HCT116 (cell line): Measurements from ENCODE around the gene HOXB8. TPM values are rescaled to one million over a fixed set of nuclear protein-coding genes. Genes with fewer than 3 reads are reported as not detected.

ENCODE experiments used
- ATAC-seq: fragments of 200-7000 bp; cut with Tn5 transposase; 2 replicates; pipeline ENCODE4 v1.9.1; 2020; ENCODE audit warnings: mild to moderate bottlenecking, moderate library complexity
- BruUV-seq: library from RNA; stranded (reverse); fragments of 400-500 nt; replicated peaks from 2 replicates; lab custom pipeline; 2021; lab: Mats Ljungman, UMichigan
- CTCF ChIA-PET: fragments of 300-600 bp; sonication (Branson Sonifier 250); formaldehyde crosslinking; loops from one replicate; lab custom pipeline; 2021; ENCODE audit warnings: antibody characterized with exemption; lab: Charles Lee
- POLR2A ChIA-PET: fragments of 300-600, 350-600 bp; sonication (Branson Sonifier 250); formaldehyde crosslinking; loops from one replicate; lab custom pipeline; 2021; ENCODE audit warnings: antibody characterized with exemption; lab: Charles Lee
- RAD21 ChIA-PET, 2 experiments: fragments of 300-600 bp; sonication (Branson Sonifier 250); formaldehyde crosslinking; loops; one replicate each; lab custom pipeline; 2023; ENCODE audit warnings: low total read pairs in 2 of 2; ENCODE audit not compliant: uncharacterized antibody in 2 of 2, unreplicated experiment in 2 of 2, low non-redundant PET in 1 of 2; lab: Charles Lee
- DNase-seq: peaks from one replicate; pipeline ENCODE4 v3.0.0-alpha.2; 2010; ENCODE audit warnings: low read depth, low spot score
- H2AFZ ChIP-seq: fragments of 200-600 bp; shearing (Covaris generic), sonication (generic); 2 replicates; pipeline ENCODE4 v1.6.1; 2017; ENCODE audit warnings: low read depth, mixed run types, mixed read lengths, antibody characterized with exemption, low read length; ENCODE audit not compliant: poor library complexity, severe bottlenecking
- H3K27ac ChIP-seq: 2 replicates; pipeline ENCODE4 v1.5.1; 2012; ENCODE audit warnings: low read depth, low read length
- H3K27me3 ChIP-seq: fragments of 200-600 bp; sonication (generic); 2 replicates; pipeline ENCODE4 v1.6.1; 2016; ENCODE audit warnings: mixed run types, low read length, mixed read lengths; ENCODE audit not compliant: insufficient read depth
- H3K36me3 ChIP-seq, 2 experiments: fragments of 200-500 bp in 1 of 2; fragments of 200-600 bp in 1 of 2; sonication (Bioruptor generic) in 1 of 2; sonication (generic) in 1 of 2; 2 replicates each; pipeline versions ENCODE4 v1.5.1 to v1.6.1; 2014 to 2016; ENCODE audit warnings: low read length in 2 of 2, inconsistent platforms in 1 of 2, mixed read lengths in 1 of 2, mixed run types in 1 of 2; ENCODE audit not compliant: insufficient read depth in 2 of 2, control insufficient read depth in 1 of 2
- H3K4me1 ChIP-seq, 2 experiments: fragments of 200-600 bp in 1 of 2; sonication (generic) in 1 of 2; 2 replicates each; pipeline versions ENCODE4 v1.5.1 to v1.6.1; 2012 to 2017; ENCODE audit warnings: low read length in 2 of 2, inconsistent platforms in 1 of 2, mild to moderate bottlenecking in 1 of 2, mixed read lengths in 1 of 2, mixed run types in 1 of 2, moderate library complexity in 1 of 2; ENCODE audit not compliant: insufficient read depth in 2 of 2, control insufficient read depth in 1 of 2
- H3K4me2 ChIP-seq: fragments of 200-600 bp; sonication (generic); 2 replicates; pipeline ENCODE4 v1.6.1; 2017; ENCODE audit warnings: mixed run types, low read length, mixed read lengths
- H3K4me3 ChIP-seq, 2 experiments: fragments of 200-600 bp in 1 of 2; sonication (generic) in 1 of 2; replicated peaks in 1 of 2; 2 replicates each; pipeline ENCODE4 v1.5.1; 2011 to 2016; ENCODE audit warnings: low read length in 2 of 2, control low read depth in 1 of 2, low read depth in 1 of 2, mild to moderate bottlenecking in 1 of 2, mixed read lengths in 1 of 2, mixed run types in 1 of 2
- H3K79me2 ChIP-seq: fragments of 200-600 bp; sonication (generic); 2 replicates; pipeline ENCODE4 v1.6.1; 2017; ENCODE audit warnings: mild to moderate bottlenecking, mixed run types, low read length, moderate library complexity, mixed read lengths; ENCODE audit not compliant: insufficient read depth
- H3K9ac ChIP-seq: fragments of 200-600 bp; sonication (generic); 2 replicates; pipeline ENCODE4 v1.6.1; 2016; ENCODE audit warnings: low read length, mixed read lengths
- H3K9me2 ChIP-seq: fragments of 200-600 bp; sonication (generic), shearing (Covaris generic); 2 replicates; pipeline ENCODE4 v1.6.1; 2017; ENCODE audit warnings: mixed run types, mild to moderate bottlenecking, moderate library complexity; ENCODE audit not compliant: insufficient read depth
- H3K9me3 ChIP-seq, 2 experiments: fragments of 200-500 bp in 1 of 2; fragments of 200-600 bp in 1 of 2; sonication (Bioruptor generic) in 1 of 2; sonication (generic) in 1 of 2; 2 replicates each; pipeline ENCODE4 v1.6.1; 2014 to 2017; ENCODE audit warnings: low read length in 2 of 2, mixed read lengths in 2 of 2, inconsistent platforms in 1 of 2, low read depth in 1 of 2, mild to moderate bottlenecking in 1 of 2, mixed run types in 1 of 2, moderate library complexity in 1 of 2; ENCODE audit not compliant: control insufficient read depth in 1 of 2, insufficient read depth in 1 of 2
- H4K20me1 ChIP-seq: fragments of 200-600 bp; sonication (generic), shearing (Covaris generic); 2 replicates; pipeline ENCODE4 v1.6.1; 2017; ENCODE audit warnings: mixed run types, mild to moderate bottlenecking, moderate library complexity; ENCODE audit not compliant: insufficient read depth
- ATF3 ChIP-seq: IDR thresholded peaks from 2 replicates; pipeline ENCODE4 v1.6.1; 2012
- CEBPB ChIP-seq: IDR thresholded peaks from 2 replicates; pipeline ENCODE4 v1.6.1; 2012; ENCODE audit warnings: low read depth
- ELF1 ChIP-seq: IDR thresholded peaks from 2 replicates; pipeline ENCODE4 v1.6.1; 2012; ENCODE audit warnings: low read depth, borderline replicate concordance
- EZH2 ChIP-seq: fragments of 200-600 bp; sonication (generic); IDR thresholded peaks from 2 replicates; pipeline ENCODE4 v1.6.1; 2017; ENCODE audit warnings: antibody characterized with exemption, mixed run types
- FOSL1 ChIP-seq: IDR thresholded peaks from 2 replicates; pipeline ENCODE4 v1.6.1; 2012; ENCODE audit warnings: low read depth
- MAX ChIP-seq: IDR thresholded peaks from 2 replicates; pipeline ENCODE4 v1.6.1; 2012
- RAD21 ChIP-seq: IDR thresholded peaks from 2 replicates; pipeline ENCODE4 v1.6.1; 2012; ENCODE audit warnings: low read depth, mild to moderate bottlenecking
- REST ChIP-seq: IDR thresholded peaks from 2 replicates; pipeline ENCODE4 v1.6.1; 2012; ENCODE audit warnings: low read depth
- SRF ChIP-seq: IDR thresholded peaks from 2 replicates; pipeline ENCODE4 v1.6.1; 2012; ENCODE audit warnings: low read depth
- YY1 ChIP-seq: IDR thresholded peaks from 2 replicates; pipeline ENCODE4 v1.6.1; 2011; ENCODE audit warnings: low read length, low read depth, moderate library complexity, mild to moderate bottlenecking; ENCODE audit not compliant: insufficient replicate concordance; ENCODE audit errors: extremely low read depth
- ZBTB33 ChIP-seq: IDR thresholded peaks from 2 replicates; pipeline ENCODE4 v1.6.1; 2011; ENCODE audit warnings: mild to moderate bottlenecking, low read length, moderate library complexity; ENCODE audit not compliant: insufficient replicate concordance; ENCODE audit errors: extremely low read depth
- ZFX ChIP-seq: fragments of 450-650 bp; IDR thresholded peaks from 2 replicates; pipeline ENCODE4 v1.6.1; 2017
- ZNF274 ChIP-seq: fragments of 200-500 bp; sonication (Bioruptor generic); IDR thresholded peaks from 2 replicates; pipeline ENCODE4 v1.6.1; 2014; ENCODE audit warnings: mild to moderate bottlenecking, low read depth, low read length, inconsistent platforms
- intact Hi-C: fragments of 100-400 bp; cut with micrococcal nuclease; formaldehyde crosslinking; loops from 2 replicates; pipeline ENCODE4 v1.10.0; 2022
- total RNA-seq: library from RNA; stranded (reverse); gene quantifications from one replicate; pipeline ENCODE4 v1.2.1, GENCODE V29; 2021; ENCODE audit not compliant: unreplicated experiment

The HOXB8 gene
- total RNA-seq, 1 experiment from 2014 or later = 44.7 TPM

- Histone ChIP-seq H3K9me3 (no peaks in the 10 kb centered on the region), H3K36me3 (peaks cover 5 to 18% of the 10 kb centered on the region in 2 experiments; a peak in 3 of 4 replicates), H3K4me1 (peaks cover 35 to 52% of the 10 kb centered on the region in 2 experiments), H4K20me1 (peaks cover 4% of the 10 kb centered on the region; the same call in 1 of the 2 replicates), H3K9ac (peak overlapping the region; percentile 83), H2AFZ (no peak overlapping the region), H3K79me2 (peaks cover 90% of the 10 kb centered on the region), H3K9me2 (no peaks in the 10 kb centered on the region), H3K4me3 (peak overlapping the region; percentile 78 to 87), H3K27me3 (no peaks in the 10 kb centered on the region), H3K27ac (peak overlapping the region; percentile 47), H3K4me2 (peak overlapping the region; percentile 82)
- ChIA-PET CTCF (interaction anchor here (0.7 to 1.8 kb wide), 2 partner anchors 8 to 385 kb away, joined by 5 read pairs; no protein-coding TSS in a partner anchor), POLR2A (interaction anchor here (0.6 to 2.1 kb wide), 4 partner anchors 11 to 25 kb away, joined by 3 to 6 read pairs (median 4); partner anchors contain the start of genes HOXB8 and HOXB9), RAD21 (interaction anchor here in 1 of 2 experiments (0.6 kb wide), 1 partner anchor 8 kb away, joined by 9 read pairs; no protein-coding TSS in a partner anchor)
- ATAC-seq (no peak), DNase-seq (no peak)
- intact Hi-C loops = no loop called here
- TF ChIP-seq YY1 (no peak), ZNF274 (no peak), ELF1 (no peak), MAX (no peak), RAD21 (no peak), SRF (no peak), REST (no peak), CEBPB (no peak), ZBTB33 (no peak), FOSL1 (no peak), EZH2 (no peak), ATF3 (no peak), ZFX (no peak)
- BruUV-seq = no TSS peak
Observed at GRCh38 chr17:48601539-48602425, 13.3 kb downstream of the HOXB8 start.
